ENCODE data around the gene FZR1.

GRCh38 chr19:3576696-3577443, 70.8 kb downstream of the FZR1 start:
- TF ChIP-seq POLR2A (IDR thresholded peaks at IDR 0.05) (no peak), CTCF (IDR thresholded peaks at IDR 0.05) (no peak)
